HEK293T (cell line): ENCODE results near the gene KCND3.

Experiments
- ARNT ChIP-seq: fragments of 450-650 bp; IDR thresholded peaks from 2 replicates; pipeline ENCODE4 v1.6.1; 2017; ENCODE audit warnings: mild to moderate bottlenecking
- BHLHE40 ChIP-seq: fragments of 450-650 bp; IDR thresholded peaks from 2 replicates; pipeline ENCODE4 v1.6.1; 2016; ENCODE audit warnings: mild to moderate bottlenecking, moderate library complexity, borderline replicate concordance
- CTBP1 ChIP-seq: fragments of 450-650 bp; IDR thresholded peaks from 2 replicates; pipeline ENCODE4 v1.6.1; 2016; ENCODE audit warnings: borderline replicate concordance
- FOXA1 ChIP-seq: fragments of 450-650 bp; IDR thresholded peaks from 2 replicates; pipeline ENCODE4 v1.6.1; 2016; ENCODE audit warnings: mild to moderate bottlenecking
- FOXK2 ChIP-seq: fragments of 450-650 bp; IDR thresholded peaks from 2 replicates; pipeline ENCODE4 v1.6.1; 2016; ENCODE audit warnings: mild to moderate bottlenecking
- FOXM1 ChIP-seq: fragments of 450-650 bp; IDR thresholded peaks from 2 replicates; pipeline ENCODE4 v1.6.1; 2017; ENCODE audit warnings: mild to moderate bottlenecking, borderline replicate concordance
- HDGF ChIP-seq: fragments of 450-650 bp; IDR thresholded peaks from 2 replicates; pipeline ENCODE4 v1.6.1; 2017; ENCODE audit warnings: antibody characterized with exemption, borderline replicate concordance
- LEF1 ChIP-seq: fragments of 450-650 bp; IDR thresholded peaks from 2 replicates; pipeline ENCODE4 v1.6.1; 2017; ENCODE audit warnings: mild to moderate bottlenecking, borderline replicate concordance
- NFRKB ChIP-seq: fragments of 450-650 bp; IDR thresholded peaks from 2 replicates; pipeline ENCODE4 v1.6.1; 2016; ENCODE audit warnings: mild to moderate bottlenecking, moderate library complexity
- SP1 ChIP-seq: fragments of 450-650 bp; IDR thresholded peaks from 2 replicates; pipeline ENCODE4 v1.6.1; 2017
- SUZ12 ChIP-seq: fragments of 450-650 bp; IDR thresholded peaks from 2 replicates; pipeline ENCODE4 v1.6.1; 2016; ENCODE audit warnings: mild to moderate bottlenecking
- ZNF384 ChIP-seq: fragments of 450-650 bp; IDR thresholded peaks from 2 replicates; pipeline ENCODE4 v1.6.1; 2016

DNA sequence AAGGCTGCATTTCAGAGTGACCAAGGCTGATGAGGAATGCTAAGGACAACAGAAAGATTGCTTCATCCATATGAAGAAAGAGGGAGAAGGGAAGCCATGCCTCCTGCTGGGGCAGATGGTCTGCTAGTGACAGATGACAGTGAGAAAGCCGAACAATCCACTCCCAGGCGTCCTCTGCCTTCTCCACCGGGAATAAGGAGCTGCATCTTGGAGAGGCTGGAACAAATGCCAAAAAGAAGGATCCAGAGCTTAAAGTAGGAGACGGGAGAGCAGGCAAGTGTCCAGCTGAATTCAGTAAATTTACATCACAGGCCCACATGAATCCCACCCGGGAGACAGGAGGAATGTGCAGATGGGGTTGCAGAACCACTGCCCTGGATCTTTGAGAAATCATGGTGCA is 200.3 kb downstream of the KCND3 start:
- no peak for TF ChIP-seq FOXK2
- no peak for TF ChIP-seq ZNF384
- TF ChIP-seq ARNT: no peak
- no peak for TF ChIP-seq BHLHE40
- no peak for TF ChIP-seq FOXM1
- TF ChIP-seq SUZ12: no peak
- no peak for TF ChIP-seq FOXA1
- TF ChIP-seq NFRKB: no peak
- TF ChIP-seq LEF1: no peak
- TF ChIP-seq HDGF: no peak
- no peak for TF ChIP-seq SP1
- TF ChIP-seq CTBP1: no peak
